ENCODE results near the gene TECPR2. TPM values are rescaled to one million over a fixed set of nuclear protein-coding genes. Genes with fewer than 3 reads are reported as not detected.

The TECPR2 gene
- total RNA-seq, 1 experiment from 2014 or later, result 12.2 TPM

DNA sequence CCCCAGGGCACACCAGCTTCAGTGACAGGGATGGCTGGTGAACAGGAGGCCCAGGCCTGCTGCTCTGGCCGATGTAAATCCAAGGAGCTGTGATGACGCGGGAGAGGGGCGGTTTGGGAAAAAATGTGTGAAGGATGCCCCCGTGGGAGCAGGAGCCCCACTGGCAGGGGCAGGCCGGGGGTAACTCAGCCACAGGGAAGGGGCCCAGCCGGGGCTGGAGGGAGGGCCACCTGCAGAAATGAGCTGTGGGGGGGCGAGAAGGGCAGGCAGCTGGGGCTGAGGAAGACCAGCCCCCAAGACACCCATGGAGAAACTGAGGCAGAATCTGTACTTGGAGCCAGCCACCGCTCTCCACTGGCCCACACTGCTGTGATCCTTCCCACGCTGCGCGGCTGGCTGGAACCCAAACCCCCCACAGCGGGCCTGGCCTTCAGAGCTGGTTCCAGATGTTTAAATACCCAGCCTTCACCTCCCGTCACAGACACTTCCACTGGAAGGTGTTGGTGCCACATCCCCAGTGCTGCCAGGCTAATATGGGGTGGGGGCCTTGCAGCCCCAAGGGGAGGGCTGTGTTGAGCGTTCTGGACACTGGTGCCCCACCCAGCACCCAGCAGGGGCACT is 175.3 kb downstream of the TECPR2 start:
- no peaks in the 10 kb centered on the region for H3K27me3 ChIP-seq (ENCODE audit: insufficient read depth, low read length)
- POLR2A ChIA-PET, result interaction anchor here (1.0 kb wide), 1 partner anchor 11 kb away, joined by 3 read pairs; no protein-coding TSS in a partner anchor
- no peaks in the 10 kb centered on the region for H3K9me3 ChIP-seq (ENCODE audit: control insufficient read depth in 1 of 2, insufficient read depth in 1 of 2, low read depth in 1 of 2, low read length in 2 of 2)
- H3K9me2 ChIP-seq (ENCODE audit: insufficient read depth), result no peaks in the 10 kb centered on the region
- no peaks in the 10 kb centered on the region for H3K36me3 ChIP-seq (ENCODE audit: control insufficient read depth in 1 of 2, insufficient read depth in 2 of 2, low read length in 2 of 2)
- H3K4me3 ChIP-seq (replicated peaks in 1 of 2; ENCODE audit: low read depth in 1 of 2, low read length in 2 of 2), result no peak overlapping the region
- intact Hi-C loops (cut with micrococcal nuclease), result no loop called here
- H3K4me1 ChIP-seq (ENCODE audit: control insufficient read depth in 1 of 2, insufficient read depth in 2 of 2, low read length in 2 of 2), result peaks cover 6 to 30% of the 10 kb centered on the region in 2 experiments; a peak in 3 of 4 replicates
- H4K20me1 ChIP-seq (ENCODE audit: insufficient read depth), result no peaks in the 10 kb centered on the region
- no peak overlapping the region for H3K4me2 ChIP-seq (ENCODE audit: low read length)
- no TSS peak for BruUV-seq (replicated peaks)
- CTCF ChIA-PET, result interaction anchor here (1.7 kb wide), 1 partner anchor 14 kb away, joined by 6 read pairs; no protein-coding TSS in a partner anchor
- no peak for ATAC-seq
- no peak for DNase-seq (ENCODE audit: low read depth, low spot score)
- H3K27ac ChIP-seq (ENCODE audit: low read depth, low read length), result no peak overlapping the region
- no peaks in the 10 kb centered on the region for H3K79me2 ChIP-seq (ENCODE audit: insufficient read depth, low read length)
- TF ChIP-seq, protein P1, sequence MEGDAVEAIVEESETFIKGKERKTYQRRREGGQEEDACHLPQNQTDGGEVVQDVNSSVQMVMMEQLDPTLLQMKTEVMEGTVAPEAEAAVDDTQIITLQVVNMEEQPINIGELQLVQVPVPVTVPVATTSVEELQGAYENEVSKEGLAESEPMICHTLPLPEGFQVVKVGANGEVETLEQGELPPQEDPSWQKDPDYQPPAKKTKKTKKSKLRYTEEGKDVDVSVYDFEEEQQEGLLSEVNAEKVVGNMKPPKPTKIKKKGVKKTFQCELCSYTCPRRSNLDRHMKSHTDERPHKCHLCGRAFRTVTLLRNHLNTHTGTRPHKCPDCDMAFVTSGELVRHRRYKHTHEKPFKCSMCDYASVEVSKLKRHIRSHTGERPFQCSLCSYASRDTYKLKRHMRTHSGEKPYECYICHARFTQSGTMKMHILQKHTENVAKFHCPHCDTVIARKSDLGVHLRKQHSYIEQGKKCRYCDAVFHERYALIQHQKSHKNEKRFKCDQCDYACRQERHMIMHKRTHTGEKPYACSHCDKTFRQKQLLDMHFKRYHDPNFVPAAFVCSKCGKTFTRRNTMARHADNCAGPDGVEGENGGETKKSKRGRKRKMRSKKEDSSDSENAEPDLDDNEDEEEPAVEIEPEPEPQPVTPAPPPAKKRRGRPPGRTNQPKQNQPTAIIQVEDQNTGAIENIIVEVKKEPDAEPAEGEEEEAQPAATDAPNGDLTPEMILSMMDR (IDR thresholded peaks at IDR 0.05 in 2 of 3, conservative IDR thresholded peaks at IDR 0.05 in 1 of 3; ENCODE audit: borderline replicate concordance in 1 of 3, insufficient read depth in 1 of 3, low read depth in 2 of 3, low read length in 2 of 3), result no peak
- TF ChIP-seq, protein P2, sequence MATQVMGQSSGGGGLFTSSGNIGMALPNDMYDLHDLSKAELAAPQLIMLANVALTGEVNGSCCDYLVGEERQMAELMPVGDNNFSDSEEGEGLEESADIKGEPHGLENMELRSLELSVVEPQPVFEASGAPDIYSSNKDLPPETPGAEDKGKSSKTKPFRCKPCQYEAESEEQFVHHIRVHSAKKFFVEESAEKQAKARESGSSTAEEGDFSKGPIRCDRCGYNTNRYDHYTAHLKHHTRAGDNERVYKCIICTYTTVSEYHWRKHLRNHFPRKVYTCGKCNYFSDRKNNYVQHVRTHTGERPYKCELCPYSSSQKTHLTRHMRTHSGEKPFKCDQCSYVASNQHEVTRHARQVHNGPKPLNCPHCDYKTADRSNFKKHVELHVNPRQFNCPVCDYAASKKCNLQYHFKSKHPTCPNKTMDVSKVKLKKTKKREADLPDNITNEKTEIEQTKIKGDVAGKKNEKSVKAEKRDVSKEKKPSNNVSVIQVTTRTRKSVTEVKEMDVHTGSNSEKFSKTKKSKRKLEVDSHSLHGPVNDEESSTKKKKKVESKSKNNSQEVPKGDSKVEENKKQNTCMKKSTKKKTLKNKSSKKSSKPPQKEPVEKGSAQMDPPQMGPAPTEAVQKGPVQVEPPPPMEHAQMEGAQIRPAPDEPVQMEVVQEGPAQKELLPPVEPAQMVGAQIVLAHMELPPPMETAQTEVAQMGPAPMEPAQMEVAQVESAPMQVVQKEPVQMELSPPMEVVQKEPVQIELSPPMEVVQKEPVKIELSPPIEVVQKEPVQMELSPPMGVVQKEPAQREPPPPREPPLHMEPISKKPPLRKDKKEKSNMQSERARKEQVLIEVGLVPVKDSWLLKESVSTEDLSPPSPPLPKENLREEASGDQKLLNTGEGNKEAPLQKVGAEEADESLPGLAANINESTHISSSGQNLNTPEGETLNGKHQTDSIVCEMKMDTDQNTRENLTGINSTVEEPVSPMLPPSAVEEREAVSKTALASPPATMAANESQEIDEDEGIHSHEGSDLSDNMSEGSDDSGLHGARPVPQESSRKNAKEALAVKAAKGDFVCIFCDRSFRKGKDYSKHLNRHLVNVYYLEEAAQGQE (IDR thresholded peaks at IDR 0.05; ENCODE audit: low read depth), result no peak
- TF ChIP-seq FOSL1 (IDR thresholded peaks at IDR 0.05; ENCODE audit: low read depth), result no peak
- TF ChIP-seq YY1 (IDR thresholded peaks at IDR 0.05; ENCODE audit: extremely low read depth, insufficient replicate concordance, low read depth, low read length), result no peak
- RAD21 ChIA-PET (ENCODE audit: low non-redundant PET in 1 of 2, low total read pairs in 2 of 2, uncharacterized antibody in 2 of 2, unreplicated experiment in 2 of 2), result no interaction called here
- H3K9ac ChIP-seq (ENCODE audit: low read length), result no peak overlapping the region
- H2AFZ ChIP-seq (ENCODE audit: low read depth, low read length, poor library complexity, severe bottlenecking), result no peak overlapping the region
